Measurements from ENCODE around the gene MAGI2. TPM values are rescaled to one million over a fixed set of nuclear protein-coding genes. Genes with fewer than 3 reads are reported as not detected.

Gene MAGI2
- total RNA-seq, 1 experiment from 2014 or later = 0.07 TPM

- ChIA-PET POLR2A (no interaction called here), CTCF (interaction anchor here (1.4 kb wide), 1 partner anchor 10 kb away, joined by 3 read pairs; no protein-coding TSS in a partner anchor)
- DNase-seq (ENCODE audit: unreplicated experiment) = no peak
- H3K27me3 Mint-ChIP-seq (ENCODE audit: insufficient read depth, unreplicated experiment) = peaks cover 50% of the 10 kb centered on the region
- no peak overlapping the region for H3K4me3 Mint-ChIP-seq (ENCODE audit: unreplicated experiment)
- H3K9me3 Mint-ChIP-seq (ENCODE audit: unreplicated experiment) = no peaks in the 10 kb centered on the region
- no TSS peak for BruUV-seq (replicated peaks)
- no peak for TF ChIP-seq CTCF (IDR thresholded peaks at IDR 0.05; ENCODE audit: unreplicated experiment)
- H3K36me3 Mint-ChIP-seq (ENCODE audit: insufficient read depth, unreplicated experiment) = no peaks in the 10 kb centered on the region
- H3K4me1 Mint-ChIP-seq (ENCODE audit: insufficient read depth, unreplicated experiment) = no peaks in the 10 kb centered on the region
- H3K27ac Mint-ChIP-seq (ENCODE audit: low read depth, unreplicated experiment) = no peak overlapping the region
- intact Hi-C loops (cut with micrococcal nuclease) = no loop called here
Observed at GRCh38 chr7:78760620-78761355, 692.7 kb downstream of the MAGI2 start.

DNA sequence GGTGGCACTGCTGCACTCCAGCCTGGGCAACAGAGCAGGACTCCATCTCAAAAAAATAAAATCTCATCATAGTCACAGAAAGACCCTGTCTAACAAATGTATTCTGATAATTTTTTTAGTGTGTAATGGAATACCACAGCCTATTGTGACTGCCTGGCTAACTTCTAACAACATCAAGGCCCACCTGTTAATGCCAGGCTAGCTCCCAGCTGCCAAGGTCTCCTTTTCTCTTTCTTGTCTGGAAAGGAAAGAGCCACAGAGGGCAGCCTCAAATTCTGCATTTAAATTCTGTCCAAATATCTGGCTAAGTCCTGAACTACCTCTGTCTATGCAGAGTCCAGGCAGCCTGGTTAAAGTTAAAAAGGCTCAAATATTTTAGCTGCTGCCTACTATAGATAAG is 700.9 kb downstream of the MAGI2 start:
- no peak for TF ChIP-seq CTCF (IDR thresholded peaks at IDR 0.05; ENCODE audit: unreplicated experiment)
- ChIA-PET CTCF (no interaction called here), POLR2A (no interaction called here)
- Mint-ChIP-seq H3K9me3 (ENCODE audit: unreplicated experiment) (no peaks in the 10 kb centered on the region), H3K4me1 (ENCODE audit: insufficient read depth, unreplicated experiment) (no peaks in the 10 kb centered on the region), H3K36me3 (ENCODE audit: insufficient read depth, unreplicated experiment) (no peaks in the 10 kb centered on the region), H3K4me3 (ENCODE audit: unreplicated experiment) (no peak overlapping the region), H3K27me3 (ENCODE audit: insufficient read depth, unreplicated experiment) (peaks cover 38% of the 10 kb centered on the region), H3K27ac (ENCODE audit: low read depth, unreplicated experiment) (no peak overlapping the region)
- no TSS peak for BruUV-seq (replicated peaks)
- intact Hi-C loops (cut with micrococcal nuclease) = no loop called here
- DNase-seq (ENCODE audit: unreplicated experiment) = no peak

- Mint-ChIP-seq H3K9me3 (ENCODE audit: unreplicated experiment) (no peaks in the 10 kb centered on the region), H3K4me3 (ENCODE audit: unreplicated experiment) (no peak overlapping the region), H3K4me1 (ENCODE audit: insufficient read depth, unreplicated experiment) (no peaks in the 10 kb centered on the region), H3K27ac (ENCODE audit: low read depth, unreplicated experiment) (no peak overlapping the region), H3K36me3 (ENCODE audit: insufficient read depth, unreplicated experiment) (no peaks in the 10 kb centered on the region), H3K27me3 (ENCODE audit: insufficient read depth, unreplicated experiment) (peaks cover 38% of the 10 kb centered on the region)
- no peak for DNase-seq (ENCODE audit: unreplicated experiment)
- POLR2A ChIA-PET = no interaction called here
- CTCF ChIA-PET = no interaction called here
- no TSS peak for BruUV-seq (replicated peaks)
- no peak for TF ChIP-seq CTCF (IDR thresholded peaks at IDR 0.05; ENCODE audit: unreplicated experiment)
- intact Hi-C loops (cut with micrococcal nuclease) = no loop called here
Observed at GRCh38 chr7:78751253-78751652, 702.2 kb downstream of the MAGI2 start.

DNA sequence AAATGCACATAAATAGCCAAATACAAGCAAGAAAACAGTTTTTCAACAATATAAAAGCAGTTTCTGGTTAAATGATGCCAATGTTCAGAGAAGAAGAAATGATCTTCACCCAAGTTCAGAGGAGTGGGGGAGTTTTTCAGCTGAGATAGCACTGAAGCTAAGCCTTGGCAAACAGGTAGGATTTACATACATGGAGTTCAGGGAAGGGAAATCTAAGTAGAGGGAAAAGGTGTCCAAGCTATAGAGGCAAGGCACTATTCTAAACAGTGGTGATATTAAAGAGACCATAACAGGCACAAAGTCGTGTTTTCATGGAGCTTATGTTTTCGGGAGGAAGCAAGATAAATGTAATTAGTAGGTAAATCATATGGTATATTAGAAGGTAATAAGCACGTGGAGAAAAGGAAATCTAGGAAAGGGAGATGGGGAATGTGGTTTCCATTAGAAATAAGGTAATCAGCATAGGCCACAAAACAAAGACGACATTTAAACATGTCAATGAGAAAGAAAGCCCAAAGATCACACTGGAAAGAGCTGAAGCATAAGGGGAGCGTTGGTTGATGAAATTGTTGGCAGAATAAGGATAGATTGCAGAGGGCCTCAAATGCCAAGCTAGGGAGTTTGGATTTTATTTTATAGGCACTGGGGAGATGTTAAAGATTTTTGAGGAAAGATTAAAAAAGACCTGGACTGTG is 704.3 kb downstream of the MAGI2 start:
- Mint-ChIP-seq H3K27ac (ENCODE audit: low read depth, unreplicated experiment) (no peak overlapping the region), H3K4me1 (ENCODE audit: insufficient read depth, unreplicated experiment) (no peaks in the 10 kb centered on the region), H3K9me3 (ENCODE audit: unreplicated experiment) (no peaks in the 10 kb centered on the region), H3K27me3 (ENCODE audit: insufficient read depth, unreplicated experiment) (peaks cover 47% of the 10 kb centered on the region), H3K36me3 (ENCODE audit: insufficient read depth, unreplicated experiment) (no peaks in the 10 kb centered on the region), H3K4me3 (ENCODE audit: unreplicated experiment) (no peak overlapping the region)
- TF ChIP-seq CTCF (IDR thresholded peaks at IDR 0.05; ENCODE audit: unreplicated experiment) = no peak
- intact Hi-C loops (cut with micrococcal nuclease) = no loop called here
- POLR2A ChIA-PET = interaction anchor here (0.7 kb wide), 1 partner anchor 227 kb away, joined by 3 read pairs; no protein-coding TSS in a partner anchor
- BruUV-seq (replicated peaks) = no TSS peak
- no peak for DNase-seq (ENCODE audit: unreplicated experiment)
- CTCF ChIA-PET = no interaction called here

All from MCF 10A (cell line).